Thyroid gland (tissue), 4 donors: ENCODE data around the gene DLGAP1. TPM values are rescaled to one million over a fixed set of nuclear protein-coding genes. Genes with fewer than 3 reads are reported as not detected.

Experiments
- DNase-seq, 2 donors: peaks; one replicate each; pipeline ENCODE4 v3.0.0-alpha.2; 2019
- H3K27ac ChIP-seq, 3 donors: fragments of 200-600 bp; sonication (generic); 1 replicate in 2 of 3; 2 replicates in 1 of 3; pipeline ENCODE4 v1.5.1; 2016 to 2019; ENCODE audit warnings: mild to moderate bottlenecking in 1 of 3, moderate library complexity in 1 of 3
- H3K27me3 ChIP-seq: fragments of 200-600 bp; sonication (generic); one replicate; pipeline ENCODE4 v1.5.1; 2019
- H3K36me3 ChIP-seq, 2 donors: fragments of 200-600 bp; sonication (generic); one replicate each; pipeline ENCODE4 v1.5.1; 2016 to 2019
- H3K4me1 ChIP-seq, 2 donors: fragments of 200-600 bp; sonication (generic); one replicate each; pipeline ENCODE4 v1.5.1; 2017 to 2019
- H3K4me3 ChIP-seq, 3 donors: fragments of 200-600 bp; sonication (generic); replicated peaks in 1 of 3; 1 replicate in 2 of 3; 2 replicates in 1 of 3; pipeline ENCODE4 v1.5.1; 2016; ENCODE audit warnings: mild to moderate bottlenecking in 1 of 3
- H3K9me3 ChIP-seq: fragments of 200-600 bp; sonication (generic); one replicate; pipeline ENCODE4 v1.5.1; 2017
- POLR2A ChIP-seq, 2 donors: fragments of 450-650 bp; IDR thresholded peaks; one replicate each; pipeline ENCODE4 v1.6.1; 2017; ENCODE audit warnings: antibody characterized with exemption in 2 of 2, mild to moderate bottlenecking in 2 of 2, moderate library complexity in 1 of 2
- WGBS, 2 donors: methylation state at CpG; one replicate each; pipeline ENCODE4 v1.1.5; 2017; 5-methylcytosine and 5-hydroxymethylcytosine counted together
- intact Hi-C: fragments of 100-400 bp; cut with DNase I; formaldehyde crosslinking; loops from one replicate; pipeline ENCODE4 v1.15.1; 2023
- total RNA-seq, 4 donors: library from RNA; depleted of rRNA; stranded (reverse); fragments of >200 nt; gene quantifications; one replicate each; pipeline ENCODE4 v1.2.3, GENCODE V29; 2016
- TF ChIP-seq, protein P1 (sequence below), 6 experiments: fragments of 200-600 bp in 3 of 6; fragments of 450-650 bp in 3 of 6; sonication (generic) in 3 of 6; IDR thresholded peaks; one replicate each; pipeline ENCODE4 v1.5.1; 2016 to 2019; ENCODE audit warnings: antibody characterized with exemption in 6 of 6, mild to moderate bottlenecking in 2 of 6, inconsistent platforms in 1 of 6, moderate library complexity in 1 of 6

The DLGAP1 gene
- total RNA-seq, 4 donors from 2014 or later: 0.25 to 2.7 (median 0.77) TPM

DNA sequence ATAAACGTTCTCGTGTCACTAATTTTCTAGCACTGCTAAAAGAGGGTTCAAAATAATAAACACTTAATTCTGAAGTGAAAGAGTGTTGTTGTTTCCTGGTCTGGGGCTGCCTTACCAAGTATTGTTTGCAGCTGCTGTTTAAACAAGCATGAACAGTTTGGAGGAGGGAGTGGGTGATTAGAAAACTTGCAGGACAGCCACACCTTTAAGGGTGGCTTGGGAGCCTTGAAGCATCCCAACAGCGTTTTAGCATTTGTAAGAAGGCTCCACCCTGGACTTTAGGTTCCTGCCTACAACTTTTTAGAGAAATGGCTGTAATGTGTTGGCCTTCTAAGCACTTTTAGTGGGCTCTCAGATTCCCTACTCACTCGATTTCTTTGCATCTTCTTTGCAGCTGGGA is 633.6 kb downstream of the DLGAP1 start:
- intact Hi-C loops: no loop called here
- no peaks in the 10 kb centered on the region for H3K27me3 ChIP-seq
- WGBS, 2 donors: 52 to 63% methylated on average over 4 of the region's 4 CpGs
- no peaks in the 10 kb centered on the region for H3K36me3 ChIP-seq
- H3K4me1 ChIP-seq: no peaks in the 10 kb centered on the region
- no peaks in the 10 kb centered on the region for H3K9me3 ChIP-seq
- no peak overlapping the region for H3K27ac ChIP-seq
- DNase-seq: no peak
- TF ChIP-seq POLR2A (IDR thresholded peaks at IDR 0.05): no peak
- TF ChIP-seq, protein P1, sequence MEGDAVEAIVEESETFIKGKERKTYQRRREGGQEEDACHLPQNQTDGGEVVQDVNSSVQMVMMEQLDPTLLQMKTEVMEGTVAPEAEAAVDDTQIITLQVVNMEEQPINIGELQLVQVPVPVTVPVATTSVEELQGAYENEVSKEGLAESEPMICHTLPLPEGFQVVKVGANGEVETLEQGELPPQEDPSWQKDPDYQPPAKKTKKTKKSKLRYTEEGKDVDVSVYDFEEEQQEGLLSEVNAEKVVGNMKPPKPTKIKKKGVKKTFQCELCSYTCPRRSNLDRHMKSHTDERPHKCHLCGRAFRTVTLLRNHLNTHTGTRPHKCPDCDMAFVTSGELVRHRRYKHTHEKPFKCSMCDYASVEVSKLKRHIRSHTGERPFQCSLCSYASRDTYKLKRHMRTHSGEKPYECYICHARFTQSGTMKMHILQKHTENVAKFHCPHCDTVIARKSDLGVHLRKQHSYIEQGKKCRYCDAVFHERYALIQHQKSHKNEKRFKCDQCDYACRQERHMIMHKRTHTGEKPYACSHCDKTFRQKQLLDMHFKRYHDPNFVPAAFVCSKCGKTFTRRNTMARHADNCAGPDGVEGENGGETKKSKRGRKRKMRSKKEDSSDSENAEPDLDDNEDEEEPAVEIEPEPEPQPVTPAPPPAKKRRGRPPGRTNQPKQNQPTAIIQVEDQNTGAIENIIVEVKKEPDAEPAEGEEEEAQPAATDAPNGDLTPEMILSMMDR (IDR thresholded peaks at IDR 0.05): no peak
- no peak overlapping the region for H3K4me3 ChIP-seq

DNA sequence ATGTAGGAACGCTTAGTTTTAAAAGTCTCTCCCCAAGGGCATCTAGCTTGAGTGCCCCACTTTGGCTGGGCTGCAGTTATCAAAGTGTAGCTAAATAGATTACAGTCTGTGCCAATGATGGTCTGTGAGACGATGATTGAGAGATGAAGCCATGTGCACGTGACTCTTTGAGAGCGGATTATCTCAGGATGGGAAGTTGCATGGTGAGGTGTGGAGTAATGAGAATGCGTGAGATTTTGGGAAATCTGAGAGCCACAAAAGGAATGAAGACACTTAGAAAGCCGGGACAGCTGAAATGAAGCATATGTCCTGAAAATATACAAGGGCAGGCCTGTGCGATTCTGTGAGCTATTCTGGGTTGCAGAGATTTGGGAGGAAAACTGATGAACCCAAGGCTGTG is 635.1 kb downstream of the DLGAP1 start:
- Histone ChIP-seq H3K36me3 (no peaks in the 10 kb centered on the region), H3K9me3 (no peaks in the 10 kb centered on the region), H3K27me3 (no peaks in the 10 kb centered on the region), H3K27ac (no peak overlapping the region), H3K4me1 (no peaks in the 10 kb centered on the region), H3K4me3 (no peak overlapping the region)
- no peak for DNase-seq
- intact Hi-C loops: no loop called here
- WGBS, 2 donors: 77 to 85% methylated on average over 7 of the region's 7 CpGs
- TF ChIP-seq, protein P1 (IDR thresholded peaks at IDR 0.05): no peak
- TF ChIP-seq POLR2A (IDR thresholded peaks at IDR 0.05): no peak

DNA sequence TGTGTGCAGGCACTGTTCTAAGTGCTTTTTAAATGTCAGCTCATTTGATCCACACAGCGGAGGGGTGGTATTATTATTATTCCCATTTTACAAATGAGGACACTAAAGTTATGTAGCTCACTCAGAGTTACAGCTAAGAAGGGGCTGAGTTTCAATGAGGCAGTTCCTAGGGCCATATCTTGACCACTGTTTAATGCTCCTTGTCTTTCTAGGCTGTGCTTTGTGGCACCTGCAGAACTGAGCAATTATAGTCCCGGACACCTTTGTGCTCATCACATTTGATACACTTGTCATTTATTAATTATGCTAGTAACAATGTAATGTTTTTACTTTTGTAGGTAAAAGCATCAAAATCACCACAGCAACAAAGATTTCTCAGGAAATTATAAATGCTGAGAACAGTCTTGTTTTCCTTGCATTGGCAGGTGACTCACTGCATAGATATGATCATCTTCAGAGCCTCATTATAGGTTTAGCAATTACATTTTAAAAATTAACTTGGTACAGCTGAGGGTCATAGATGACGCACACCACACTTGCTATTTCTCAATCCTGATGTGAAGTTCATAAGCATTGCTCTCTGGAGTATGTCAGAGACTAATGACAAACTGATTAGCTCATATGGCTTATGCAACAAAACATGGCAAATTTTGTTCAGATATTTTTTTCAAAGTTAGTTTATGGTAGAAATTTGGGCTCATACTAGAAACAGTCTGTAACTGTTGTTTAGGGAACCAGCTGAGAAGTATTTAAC is 638.3 kb downstream of the DLGAP1 start:
- H3K27ac ChIP-seq: no peak overlapping the region
- H3K9me3 ChIP-seq: no peaks in the 10 kb centered on the region
- H3K36me3 ChIP-seq: no peaks in the 10 kb centered on the region
- TF ChIP-seq, protein P1 (IDR thresholded peaks at IDR 0.05): no peak
- no peak for TF ChIP-seq POLR2A (IDR thresholded peaks at IDR 0.05)
- H3K27me3 ChIP-seq: no peaks in the 10 kb centered on the region
- WGBS, 2 donors: 63 to 77% methylated on average over 3 of the region's 3 CpGs
- DNase-seq: no peak
- H3K4me1 ChIP-seq: no peaks in the 10 kb centered on the region
- intact Hi-C loops: no loop called here
- no peak overlapping the region for H3K4me3 ChIP-seq

DNA sequence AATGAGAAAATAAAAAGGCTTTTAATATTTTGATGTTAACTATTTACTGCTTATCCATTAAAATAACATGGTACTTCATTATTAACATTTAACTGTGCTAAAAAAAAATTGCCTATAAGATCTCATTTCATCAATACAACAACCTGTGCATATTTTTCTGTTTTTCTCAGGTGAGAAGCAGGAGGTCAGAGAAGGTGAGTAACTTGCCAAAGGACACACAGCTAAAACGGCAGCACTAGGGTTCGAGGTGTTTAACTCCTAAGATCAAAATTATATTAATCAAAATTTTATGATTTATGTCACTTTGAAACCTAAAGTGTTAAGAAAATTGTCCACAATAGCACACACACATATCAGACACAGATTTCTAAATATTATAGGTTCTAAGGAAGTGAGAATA is 639.1 kb downstream of the DLGAP1 start:
- Histone ChIP-seq H3K36me3 (no peaks in the 10 kb centered on the region), H3K27ac (no peak overlapping the region), H3K9me3 (no peaks in the 10 kb centered on the region), H3K27me3 (no peaks in the 10 kb centered on the region), H3K4me3 (no peak overlapping the region), H3K4me1 (no peaks in the 10 kb centered on the region)
- WGBS, 2 donors: 83 to 87% methylated on average over 2 of the region's 2 CpGs
- no peak for DNase-seq
- TF ChIP-seq, protein P1 (IDR thresholded peaks at IDR 0.05): no peak
- TF ChIP-seq POLR2A (IDR thresholded peaks at IDR 0.05): no peak
- intact Hi-C loops: no loop called here

DNA sequence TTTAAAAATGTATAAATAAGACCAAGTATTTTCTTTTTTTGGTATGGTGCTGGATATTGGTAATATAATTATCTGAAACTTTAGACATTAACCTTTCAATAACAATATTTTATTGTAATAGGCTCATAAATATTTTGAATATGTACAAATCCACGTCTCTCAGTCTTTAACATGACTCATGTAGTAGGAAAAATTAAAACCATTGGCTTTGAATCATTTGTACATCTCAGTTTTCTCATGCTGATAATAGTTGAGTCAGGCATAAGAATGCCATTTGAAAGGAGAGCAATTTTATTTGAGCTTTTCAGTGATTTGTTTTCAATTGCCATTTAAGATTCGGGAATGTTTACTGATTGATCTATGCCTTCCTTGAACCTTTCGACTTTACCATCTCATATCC is 640.3 kb downstream of the DLGAP1 start:
- Histone ChIP-seq H3K4me3 (no peak overlapping the region), H3K36me3 (no peaks in the 10 kb centered on the region), H3K27me3 (no peaks in the 10 kb centered on the region), H3K9me3 (no peaks in the 10 kb centered on the region), H3K27ac (no peak overlapping the region), H3K4me1 (no peaks in the 10 kb centered on the region)
- DNase-seq: no peak
- TF ChIP-seq POLR2A (IDR thresholded peaks at IDR 0.05): no peak
- TF ChIP-seq, protein P1 (IDR thresholded peaks at IDR 0.05): no peak
- 86 to 95% methylated on average over 3 of the region's 3 CpGs for WGBS, 2 donors
- intact Hi-C loops: no loop called here
